A673 (cell line): ENCODE results near the gene SPNS3.

ENCODE experiments used
- EZH2 ChIP-seq: fragments of 200-600 bp; sonication (generic); IDR thresholded peaks from 2 replicates; pipeline ENCODE4 v1.6.1; 2017; ENCODE audit warnings: borderline replicate concordance, low read depth, mild to moderate bottlenecking, mixed read lengths, antibody characterized with exemption, low read length; ENCODE audit not compliant: poor library complexity, severe bottlenecking
- TF ChIP-seq, protein P1 (sequence below): fragments of 300-800, 200-600 bp; sonication (generic); conservative IDR thresholded peaks from 2 replicates; pipeline ENCODE4 v1.5.1; 2017; ENCODE audit warnings: low read depth, mild to moderate bottlenecking, antibody characterized with exemption, low read length, moderate library complexity, mixed read lengths

DNA sequence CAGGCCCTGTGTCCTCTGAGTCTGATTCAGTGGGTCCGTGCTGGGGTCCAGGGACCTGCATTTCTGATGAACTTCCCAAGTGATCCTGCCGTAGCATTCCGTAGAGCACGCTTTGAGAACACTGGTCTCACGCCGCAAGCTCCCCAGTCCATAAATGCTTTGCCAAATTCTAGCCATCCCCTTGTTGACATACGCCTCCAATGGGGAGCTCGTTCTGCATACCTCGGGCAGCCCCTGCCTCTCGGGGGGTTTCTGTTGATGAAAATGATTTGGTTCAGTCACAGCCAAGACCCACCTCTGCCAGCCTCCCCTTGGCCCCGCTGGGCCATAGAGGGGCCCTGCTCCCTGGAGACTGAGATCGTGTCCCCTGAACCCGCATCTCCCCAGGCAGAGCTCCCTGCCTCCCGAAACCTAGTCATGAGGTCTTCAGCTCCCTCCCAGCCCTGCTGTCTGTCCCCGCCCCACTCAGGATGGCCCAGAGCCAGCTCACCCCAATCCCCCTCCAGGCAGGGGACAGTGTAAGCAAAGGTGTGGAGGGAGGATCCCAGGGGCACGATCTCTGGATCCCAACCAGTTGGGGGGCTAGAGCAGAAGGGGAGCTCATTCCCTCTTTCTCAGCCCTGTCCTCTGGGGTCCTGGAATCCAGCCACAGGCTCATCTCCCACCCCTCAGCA lies 48.7 kb downstream of the SPNS3 start:
- TF ChIP-seq, protein P1, sequence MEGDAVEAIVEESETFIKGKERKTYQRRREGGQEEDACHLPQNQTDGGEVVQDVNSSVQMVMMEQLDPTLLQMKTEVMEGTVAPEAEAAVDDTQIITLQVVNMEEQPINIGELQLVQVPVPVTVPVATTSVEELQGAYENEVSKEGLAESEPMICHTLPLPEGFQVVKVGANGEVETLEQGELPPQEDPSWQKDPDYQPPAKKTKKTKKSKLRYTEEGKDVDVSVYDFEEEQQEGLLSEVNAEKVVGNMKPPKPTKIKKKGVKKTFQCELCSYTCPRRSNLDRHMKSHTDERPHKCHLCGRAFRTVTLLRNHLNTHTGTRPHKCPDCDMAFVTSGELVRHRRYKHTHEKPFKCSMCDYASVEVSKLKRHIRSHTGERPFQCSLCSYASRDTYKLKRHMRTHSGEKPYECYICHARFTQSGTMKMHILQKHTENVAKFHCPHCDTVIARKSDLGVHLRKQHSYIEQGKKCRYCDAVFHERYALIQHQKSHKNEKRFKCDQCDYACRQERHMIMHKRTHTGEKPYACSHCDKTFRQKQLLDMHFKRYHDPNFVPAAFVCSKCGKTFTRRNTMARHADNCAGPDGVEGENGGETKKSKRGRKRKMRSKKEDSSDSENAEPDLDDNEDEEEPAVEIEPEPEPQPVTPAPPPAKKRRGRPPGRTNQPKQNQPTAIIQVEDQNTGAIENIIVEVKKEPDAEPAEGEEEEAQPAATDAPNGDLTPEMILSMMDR = no peak
- TF ChIP-seq EZH2 = no peak
